ENCODE measurements around the gene HOXC9.

DNA sequence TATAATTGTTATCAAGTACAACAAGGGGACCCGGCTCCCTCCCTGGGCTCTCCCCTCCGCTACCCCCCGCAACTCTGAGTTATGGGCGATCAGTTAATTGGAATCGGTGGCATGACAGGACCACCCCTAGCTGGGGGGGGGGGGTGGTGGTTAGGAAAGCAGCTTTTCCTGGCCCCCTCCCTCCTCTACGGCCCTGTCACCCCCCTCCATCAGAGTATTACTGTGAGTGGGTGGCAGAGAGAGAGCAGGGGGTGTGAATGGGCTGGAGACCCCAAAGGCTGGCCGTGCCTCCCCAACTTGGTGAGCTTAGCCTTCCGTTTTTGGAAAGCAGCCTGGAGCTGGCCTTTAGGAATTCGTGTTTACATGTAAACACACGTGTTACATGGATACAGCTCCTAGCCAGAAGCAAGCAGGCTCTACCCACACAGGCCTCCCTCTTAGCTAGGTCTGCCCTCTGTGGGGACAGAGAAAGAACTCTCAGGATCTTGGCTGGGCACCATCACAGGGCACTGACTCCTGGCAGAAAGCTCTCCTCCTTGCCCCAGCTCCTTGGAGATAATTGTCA, 52.6 kb downstream of the HOXC9 start:
- TF ChIP-seq POLR2A (IDR thresholded peaks at IDR 0.05; ENCODE audit: low read length) (no peak), GATA1 (IDR thresholded peaks at IDR 0.05; ENCODE audit: low read depth, low read length) (no peak)
